NCI-H2196 (cell line): ENCODE results near the gene DPEP2.
"Not testable (repeated sequence)": the region's sequence is repeated elsewhere in the genome, so short reads cannot be mapped to it uniquely, and the experiment has no call there.

Source experiments
- DNase-seq: peaks from one replicate; lab custom pipeline; 2025; ENCODE audit not compliant: unreplicated experiment; lab: John Stamatoyannopoulos, UW

The DPEP2 gene, protein sequence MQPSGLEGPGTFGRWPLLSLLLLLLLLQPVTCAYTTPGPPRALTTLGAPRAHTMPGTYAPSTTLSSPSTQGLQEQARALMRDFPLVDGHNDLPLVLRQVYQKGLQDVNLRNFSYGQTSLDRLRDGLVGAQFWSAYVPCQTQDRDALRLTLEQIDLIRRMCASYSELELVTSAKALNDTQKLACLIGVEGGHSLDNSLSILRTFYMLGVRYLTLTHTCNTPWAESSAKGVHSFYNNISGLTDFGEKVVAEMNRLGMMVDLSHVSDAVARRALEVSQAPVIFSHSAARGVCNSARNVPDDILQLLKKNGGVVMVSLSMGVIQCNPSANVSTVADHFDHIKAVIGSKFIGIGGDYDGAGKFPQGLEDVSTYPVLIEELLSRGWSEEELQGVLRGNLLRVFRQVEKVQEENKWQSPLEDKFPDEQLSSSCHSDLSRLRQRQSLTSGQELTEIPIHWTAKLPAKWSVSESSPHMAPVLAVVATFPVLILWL

GRCh38 chr16:67998779-67999688 is at the start of gene DPEP2:
DPEP2 (minus strand) TSS chr16:67999484; CDS start chr16:67993212, 6,272 bp downstream.
- DNase-seq: not testable (repeated sequence)

GRCh38 chr16:68047987-68048386 is 48.7 kb upstream of the DPEP2 start:
- DNase-seq: no peak

DNA sequence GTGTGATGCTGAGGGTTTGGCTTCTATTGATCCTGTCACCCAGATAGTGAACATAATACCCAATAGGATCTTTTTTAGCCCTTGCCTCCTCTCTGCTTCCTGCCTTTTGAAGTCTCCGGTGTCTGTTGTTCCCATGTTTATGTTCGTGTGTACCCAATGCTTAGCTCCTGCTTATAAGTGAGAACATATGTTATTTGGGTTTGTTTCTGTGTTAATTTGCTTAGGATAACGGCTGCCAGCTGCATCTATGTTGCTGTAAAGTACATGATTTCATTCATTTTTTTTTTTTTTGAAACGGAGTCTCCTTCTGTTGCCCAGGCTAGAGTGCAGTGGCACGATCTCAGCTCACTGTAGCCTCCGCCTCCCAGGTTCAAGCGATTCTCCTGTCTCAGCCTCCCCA is 46.8 kb upstream of the DPEP2 start:
- DNase-seq: no peak

DNA sequence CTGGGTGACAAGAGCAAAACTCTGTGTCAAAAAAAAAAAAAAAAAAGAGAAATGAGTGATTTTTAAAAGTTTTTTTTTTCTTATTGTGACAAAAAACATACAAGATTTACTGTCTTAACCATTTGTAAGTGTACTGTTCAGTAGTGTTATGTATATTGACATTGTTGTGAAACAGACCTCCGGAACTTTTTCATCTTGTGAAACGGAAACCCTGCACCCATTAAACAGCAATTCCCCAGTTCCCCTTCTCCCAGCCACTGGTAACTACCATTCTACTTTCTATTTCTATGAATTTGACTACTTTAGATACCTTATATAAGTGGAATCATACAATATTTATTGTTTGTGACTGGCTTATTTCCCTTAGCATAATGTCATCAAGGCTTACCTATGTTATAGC is 42.5 kb upstream of the DPEP2 start:
- DNase-seq: no peak

GRCh38 chr16:68040506-68041288 is 41.4 kb upstream of the DPEP2 start:
- peak; percentile 30 for DNase-seq

DNA sequence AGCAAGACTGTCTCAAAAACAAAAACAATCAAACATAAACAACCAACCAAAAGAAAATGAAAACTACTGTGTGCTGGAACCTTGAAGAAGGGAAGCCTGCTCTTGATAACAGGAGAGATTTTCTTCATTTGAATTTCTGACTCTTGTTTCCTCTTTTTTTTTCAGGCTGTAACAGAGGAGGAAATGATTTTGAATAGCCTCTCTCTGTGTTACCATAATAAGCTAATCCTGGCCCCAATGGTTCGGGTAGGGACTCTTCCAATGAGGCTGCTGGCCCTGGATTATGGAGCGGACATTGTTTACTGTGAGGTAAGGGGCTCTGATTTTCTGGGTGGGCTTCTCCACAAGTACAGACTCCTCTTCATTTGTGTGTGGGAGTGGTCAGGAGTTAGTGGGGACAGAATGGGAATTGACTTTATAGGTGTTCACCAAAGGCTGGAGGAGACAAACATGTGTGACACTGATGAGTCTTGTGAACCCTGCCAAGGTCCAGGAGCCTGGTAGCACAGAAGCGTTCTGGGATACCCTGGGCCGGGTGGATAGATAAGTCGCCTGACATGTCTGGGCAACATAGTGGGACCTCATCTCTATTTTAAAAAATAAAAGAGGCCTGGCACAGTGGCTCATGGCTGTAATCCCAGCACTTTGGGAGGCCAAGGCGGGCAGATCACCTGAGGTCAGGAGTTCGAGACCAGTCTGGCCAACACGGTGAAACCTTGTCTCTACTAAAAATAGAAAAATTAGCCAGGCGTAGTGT is 38.7 kb upstream of the DPEP2 start:
- no peak for DNase-seq

DNA sequence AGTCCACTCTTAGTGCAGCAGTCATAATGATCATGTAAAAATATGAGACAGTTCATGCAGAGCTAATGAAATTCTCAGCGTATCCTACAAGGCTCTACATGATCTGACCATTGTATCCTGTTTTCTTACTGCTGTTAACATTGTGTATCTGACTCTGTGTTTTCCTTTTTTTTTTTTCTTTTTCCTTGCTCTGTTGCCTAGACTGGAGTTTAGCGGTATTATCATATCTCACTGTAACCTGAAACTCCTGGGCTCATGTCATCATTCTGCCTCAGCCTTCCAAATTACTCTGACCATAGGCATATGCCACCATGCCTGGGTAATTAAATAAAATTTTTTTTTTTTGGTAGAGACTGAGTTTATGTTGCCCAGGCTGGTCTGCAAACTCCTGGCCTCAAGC is 35.9 kb upstream of the DPEP2 start:
- DNase-seq: no peak

DNA sequence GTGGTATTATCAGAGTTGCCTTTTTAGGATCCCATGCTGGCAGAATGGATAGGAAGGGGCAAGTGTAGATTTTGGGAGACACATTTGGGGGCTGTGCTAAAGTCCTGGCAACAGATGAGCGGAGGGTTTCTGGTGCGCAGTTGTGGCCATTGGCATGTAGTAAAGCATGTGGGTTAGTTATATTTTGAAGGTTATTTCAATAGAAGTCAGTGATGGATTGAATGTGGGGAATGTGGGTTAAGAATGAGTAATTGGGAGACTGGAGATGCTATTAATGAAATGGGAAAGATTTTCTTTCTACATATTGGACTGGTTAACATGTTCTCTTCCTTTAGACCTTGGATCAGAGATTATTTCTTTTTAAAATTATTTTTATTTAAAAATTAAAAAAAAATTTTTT is 33.8 kb upstream of the DPEP2 start:
- DNase-seq: no peak

DNA sequence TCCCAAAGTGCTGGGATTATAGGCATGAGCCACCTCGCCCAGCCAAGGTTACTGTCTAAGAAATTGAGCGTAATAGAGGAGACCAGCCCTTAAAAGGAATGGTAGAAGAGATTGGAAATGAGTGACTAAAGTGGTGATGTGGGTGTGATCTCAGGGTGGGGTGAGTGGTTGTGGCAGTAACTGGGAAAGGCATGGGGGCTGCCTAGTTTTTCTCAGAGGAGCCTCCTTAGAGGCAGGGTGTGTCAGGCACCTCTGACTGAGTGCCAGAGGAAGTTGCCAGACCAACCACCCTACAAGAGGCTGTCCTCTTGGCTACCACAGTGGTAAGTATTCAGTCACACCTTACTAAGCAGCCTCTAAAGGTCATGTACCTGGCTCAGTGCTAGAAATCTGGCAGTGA is 32.7 kb upstream of the DPEP2 start:
- DNase-seq: no peak

DNA sequence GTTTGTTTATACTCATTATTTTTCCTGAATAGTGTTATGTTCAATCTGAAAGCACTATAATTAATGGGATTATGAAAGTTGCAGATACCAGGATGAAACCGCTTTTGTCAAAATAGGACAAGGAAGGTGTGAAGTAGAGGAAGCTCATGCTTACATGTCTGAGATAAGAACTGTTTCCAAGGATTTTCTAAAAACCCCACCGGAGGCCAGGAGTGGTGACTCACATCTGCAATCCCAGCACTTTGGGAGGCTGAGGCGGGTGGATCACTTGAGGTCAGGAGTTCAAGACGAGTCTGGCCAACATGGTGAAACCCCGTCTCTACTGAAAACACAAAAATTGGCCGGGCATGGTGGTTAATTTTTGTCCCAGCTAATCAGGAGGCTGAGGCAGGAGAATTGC is 30.8 kb upstream of the DPEP2 start:
- DNase-seq: not testable (repeated sequence)

- DNase-seq: no peak
Observed at GRCh38 chr16:68028996-68029395, 29.7 kb upstream of the DPEP2 start.

DNA sequence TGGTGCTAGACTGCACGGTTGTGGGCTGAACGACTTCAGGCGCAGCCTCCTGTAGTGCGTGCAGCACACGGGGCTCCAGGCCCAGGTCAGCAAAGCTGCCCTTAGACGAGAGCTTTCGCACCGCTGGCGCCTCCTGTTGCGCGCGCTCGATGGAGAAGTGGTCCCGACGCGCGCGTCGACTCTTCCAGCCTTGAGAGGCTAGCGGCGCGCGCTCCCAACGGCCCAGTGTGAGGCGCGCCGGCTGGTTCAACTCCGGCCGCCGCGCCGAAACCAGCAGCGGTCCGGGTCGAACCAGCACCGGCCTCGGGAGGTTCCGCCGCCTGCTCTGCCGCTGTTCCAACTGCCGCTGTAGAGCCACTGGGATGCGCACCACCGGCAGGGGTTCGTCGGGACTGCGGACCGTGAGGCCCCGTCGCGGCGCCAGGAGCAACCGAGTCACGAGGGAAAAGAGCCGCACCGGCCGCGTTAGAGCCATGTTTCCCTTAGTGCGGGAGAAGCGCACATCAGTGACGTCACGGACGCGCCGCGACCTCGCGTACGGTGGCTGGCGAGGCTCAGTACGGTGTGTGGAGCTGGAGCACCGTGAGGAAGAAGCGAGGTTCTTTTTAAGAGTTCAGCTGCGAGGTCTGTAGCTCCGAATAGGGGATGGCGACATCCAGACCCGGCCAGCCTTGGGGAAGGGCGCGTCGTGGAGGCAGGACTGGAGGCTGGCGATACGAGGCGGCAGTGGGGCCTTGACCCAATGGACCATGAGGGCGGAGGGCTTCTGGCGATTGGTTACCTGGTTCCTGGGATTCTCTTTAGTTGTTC is 23.6 kb upstream of the DPEP2 start, which contains the start of the genes DDX28 and DUS2:
DDX28 (minus strand) TSS at position 505 of the 810 bp plus-strand sequence; CDS start at position 475, 30 bp downstream.
DUS2 (plus strand) TSS at position 557 of the 810 bp plus-strand sequence. CDS start 14,740 bp downstream, outside the sequence.
- DNase-seq: peak; percentile 72

- DNase-seq: no peak
Observed at GRCh38 chr16:68022278-68022727, 23.0 kb upstream of the DPEP2 start.

GRCh38 chr16:68021490-68021889 is 22.2 kb upstream of the DPEP2 start:
- no peak for DNase-seq

GRCh38 chr16:68019167-68019680 is 19.9 kb upstream of the DPEP2 start:
- no peak for DNase-seq

DNA sequence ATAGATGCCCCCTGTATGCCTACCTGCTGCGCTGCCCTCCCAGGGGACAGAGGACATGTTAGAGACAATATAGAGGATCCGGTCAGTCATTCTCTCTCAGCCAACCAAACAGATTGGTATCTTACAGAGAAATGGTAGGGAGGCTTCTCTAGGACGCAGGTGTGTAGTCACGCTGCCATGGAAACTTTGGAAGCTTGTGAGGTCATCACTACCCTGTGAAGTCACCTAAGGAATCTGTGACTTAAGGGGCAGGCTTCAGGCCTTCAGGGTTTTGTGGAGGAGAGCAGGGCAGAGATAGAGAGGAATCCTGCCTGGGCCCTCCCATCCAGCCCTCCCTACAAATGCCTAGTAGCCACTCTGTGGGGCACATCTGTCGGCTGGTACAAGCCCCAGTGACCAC is 16.4 kb upstream of the DPEP2 start, which contains the start of gene DPEP2NB:
DPEP2NB (minus strand) TSS at position 231 of the 400 bp plus-strand sequence; CDS start at position 90, 141 bp downstream.
- no peak for DNase-seq

GRCh38 chr16:68013440-68013839 is 14.2 kb upstream of the DPEP2 start:
- no peak for DNase-seq

DNA sequence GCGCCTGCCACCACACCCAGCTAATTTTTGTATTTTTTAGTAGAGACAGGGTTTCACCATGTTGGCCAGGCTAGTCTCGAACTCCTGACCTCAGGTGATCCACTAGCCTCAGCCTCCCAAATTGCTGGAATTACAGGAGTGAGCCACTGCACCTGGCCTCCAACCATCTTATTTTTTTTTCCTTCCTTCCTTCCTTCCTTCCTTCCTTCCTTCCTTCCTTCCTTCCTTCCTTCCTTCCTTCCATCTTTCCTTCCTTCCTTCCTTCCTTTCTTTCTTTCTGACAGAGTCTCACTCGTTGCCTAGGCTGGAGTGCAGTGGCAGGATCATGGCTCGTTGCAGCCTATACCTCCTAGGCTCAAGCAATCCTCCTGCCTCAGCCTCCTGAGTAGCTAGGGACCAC is 10.6 kb upstream of the DPEP2 start:
- DNase-seq: not testable (repeated sequence)
